SK-N-SH treated with all-trans-retinoic acid at 6 μM for 48 hours (cell line): ENCODE results near the gene CXCL5.

Experiments
- CSRNP3 ChIP-seq: fragments of 250-450 bp; sonication (Bioruptor Pico); IDR thresholded peaks from 2 replicates; pipeline ENCODE4 v1.5.1; 2021; ENCODE audit warnings: mild to moderate bottlenecking, moderate library complexity
- PATZ1 ChIP-seq: fragments of 250-450 bp; sonication (Bioruptor Pico); IDR thresholded peaks from 2 replicates; pipeline ENCODE4 v1.8.0; 2020; ENCODE audit warnings: mild to moderate bottlenecking, moderate library complexity, borderline replicate concordance

DNA sequence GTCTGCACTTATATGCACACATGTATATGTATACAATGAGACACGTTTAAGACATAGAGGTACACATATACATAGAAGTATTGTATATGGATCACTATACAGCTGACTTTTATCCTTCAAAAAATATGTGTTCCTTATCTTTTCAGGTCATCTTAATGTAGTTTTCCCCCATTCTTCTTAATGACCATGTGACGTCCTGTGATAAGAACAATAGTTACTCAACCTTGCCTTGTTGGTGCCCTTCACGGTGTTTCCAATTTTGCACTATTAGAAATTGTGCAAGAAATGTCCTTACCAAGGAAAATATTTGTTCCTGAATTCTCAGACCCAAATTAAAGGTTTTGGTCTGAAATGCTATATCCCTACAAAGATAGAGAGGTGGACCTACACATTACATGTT is 9.4 kb downstream of the CXCL5 start:
- no peak for TF ChIP-seq PATZ1 (CRISPR knock-in tag)
- TF ChIP-seq CSRNP3 (CRISPR knock-in tag), result no peak
